Measurements from ENCODE around the gene MTG2.

MTG2 gene

DNA sequence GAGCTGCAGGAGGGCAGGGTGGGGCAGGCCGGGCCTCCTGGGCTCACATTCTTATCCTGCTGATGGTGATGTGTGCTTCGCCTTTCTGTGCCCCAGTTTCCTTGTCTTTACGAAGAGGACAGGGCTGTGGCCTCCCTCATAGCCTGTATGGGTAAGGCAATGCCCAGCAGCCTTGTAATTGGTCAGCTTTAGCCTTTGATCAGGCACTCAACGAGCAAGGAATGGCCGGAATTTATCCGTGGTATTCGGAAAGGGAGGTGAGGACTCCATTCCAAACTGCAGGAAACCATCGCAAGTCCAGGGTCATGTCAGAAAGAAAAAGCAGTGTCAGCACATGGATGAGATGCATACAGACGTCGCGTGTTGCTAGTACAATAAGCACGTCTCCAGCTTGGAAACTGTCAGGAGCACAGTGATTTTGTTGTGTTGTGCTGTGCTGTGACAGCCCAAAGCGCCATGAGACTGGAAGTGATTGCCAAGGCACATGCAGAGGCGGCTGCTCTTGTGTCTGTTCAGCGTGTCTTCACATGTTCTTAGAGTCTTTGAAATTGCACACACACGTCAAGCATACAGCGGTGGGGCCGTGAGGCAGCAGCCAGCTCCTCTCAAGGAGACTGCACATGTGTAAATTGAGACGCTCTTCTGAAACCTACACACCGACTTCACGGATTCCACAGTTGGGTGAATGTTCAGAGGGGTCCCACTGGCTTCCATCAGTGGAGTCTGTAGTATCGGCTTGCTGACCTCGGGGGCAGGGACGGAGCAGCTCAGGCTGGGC, 33.1 kb upstream of the MTG2 start:
- WGBS (ENCODE audit: extremely low coverage, insufficient coverage, insufficient read length): no CpG with 5 or more reads among the region's 24 CpGs
- Histone ChIP-seq H2BK120ac (ENCODE audit: insufficient read depth, low read length, poor library complexity) (no peak overlapping the region), H3K18ac (ENCODE audit: low read length) (no peak overlapping the region), H2AK5ac (ENCODE audit: low read length) (no peak overlapping the region), H3K27me3 (ENCODE audit: insufficient read depth, low read length) (no peaks in the 10 kb centered on the region), H2BK12ac (ENCODE audit: low read length) (no peak overlapping the region), H3K23ac (ENCODE audit: low read length) (no peak overlapping the region), H3K9ac (ENCODE audit: low read length) (no peak overlapping the region), H4K12ac (ENCODE audit: low read depth, low read length) (no peak overlapping the region), H3K4me1 (ENCODE audit: control insufficient read depth in 1 of 2, insufficient read depth in 2 of 2, low read length in 2 of 2) (peaks cover 9 to 19% of the 10 kb centered on the region in 2 experiments), H3K4me3 (ENCODE audit: low read depth, low read length) (no peak overlapping the region), H3K36me3 (ENCODE audit: control insufficient read depth in 1 of 2, insufficient read depth in 2 of 2, low read length in 2 of 2) (peaks cover 27 to 29% of the 10 kb centered on the region in 2 experiments), H3K79me2 (ENCODE audit: control insufficient read depth, insufficient read depth, low read length, poor library complexity) (peaks cover 24% of the 10 kb centered on the region), H3K14ac (ENCODE audit: low read length) (no peak overlapping the region), H3K27ac (ENCODE audit: low read depth, low read length) (no peak overlapping the region), H3K9me3 (ENCODE audit: insufficient read depth, low read depth, low read length) (peaks cover 8% of the 10 kb centered on the region), H4K8ac (ENCODE audit: low read depth, low read length) (no peak overlapping the region), H3K4ac (ENCODE audit: low read depth, low read length) (peak overlapping the region; percentile 31), H3K79me1 (ENCODE audit: low read length) (no peaks in the 10 kb centered on the region), H4K91ac (ENCODE audit: low read depth, low read length) (no peak overlapping the region), H2BK5ac (ENCODE audit: low read depth, low read length, poor library complexity) (no peak overlapping the region), H3K4me2 (ENCODE audit: low read length) (peak overlapping the region; percentile 5), H2AFZ (ENCODE audit: insufficient read depth, low read length, poor library complexity) (no peak overlapping the region)
- peak; percentile 32 to 82 for DNase-seq

GRCh38 chr20:62150310-62150575, 32.6 kb upstream of the MTG2 start:
- no peaks in the 10 kb centered on the region for H3K27me3 ChIP-seq (ENCODE audit: insufficient read depth, low read length)
- no peak overlapping the region for H4K8ac ChIP-seq (ENCODE audit: low read depth, low read length)
- H2AK5ac ChIP-seq (ENCODE audit: low read length): no peak overlapping the region
- no peak overlapping the region for H3K4me3 ChIP-seq (ENCODE audit: low read depth, low read length)
- H3K9me3 ChIP-seq (ENCODE audit: insufficient read depth, low read depth, low read length): peaks cover 8% of the 10 kb centered on the region
- no peak overlapping the region for H3K9ac ChIP-seq (ENCODE audit: low read length)
- H3K79me2 ChIP-seq (ENCODE audit: control insufficient read depth, insufficient read depth, low read length, poor library complexity): peaks cover 21% of the 10 kb centered on the region
- H3K4ac ChIP-seq (ENCODE audit: low read depth, low read length): peak overlapping the region; percentile 31
- H3K36me3 ChIP-seq (ENCODE audit: control insufficient read depth in 1 of 2, insufficient read depth in 2 of 2, low read length in 2 of 2): peaks cover 27 to 28% of the 10 kb centered on the region in 2 experiments
- no peak overlapping the region for H2AFZ ChIP-seq (ENCODE audit: insufficient read depth, low read length, poor library complexity)
- no peak for DNase-seq
- WGBS (ENCODE audit: extremely low coverage, insufficient coverage, insufficient read length): no CpG with 5 or more reads among the region's 11 CpGs
- no peak overlapping the region for H2BK12ac ChIP-seq (ENCODE audit: low read length)
- no peak overlapping the region for H4K91ac ChIP-seq (ENCODE audit: low read depth, low read length)
- no peak overlapping the region for H3K4me2 ChIP-seq (ENCODE audit: low read length)
- no peaks in the 10 kb centered on the region for H3K79me1 ChIP-seq (ENCODE audit: low read length)
- no peak overlapping the region for H3K18ac ChIP-seq (ENCODE audit: low read length)
- H4K12ac ChIP-seq (ENCODE audit: low read depth, low read length): no peak overlapping the region
- peaks cover 10 to 21% of the 10 kb centered on the region in 2 experiments for H3K4me1 ChIP-seq (ENCODE audit: control insufficient read depth in 1 of 2, insufficient read depth in 2 of 2, low read length in 2 of 2)
- no peak overlapping the region for H2BK5ac ChIP-seq (ENCODE audit: low read depth, low read length, poor library complexity)
- H3K14ac ChIP-seq (ENCODE audit: low read length): no peak overlapping the region
- H3K27ac ChIP-seq (ENCODE audit: low read depth, low read length): no peak overlapping the region
- no peak overlapping the region for H2BK120ac ChIP-seq (ENCODE audit: insufficient read depth, low read length, poor library complexity)
- H3K23ac ChIP-seq (ENCODE audit: low read length): no peak overlapping the region

DNA sequence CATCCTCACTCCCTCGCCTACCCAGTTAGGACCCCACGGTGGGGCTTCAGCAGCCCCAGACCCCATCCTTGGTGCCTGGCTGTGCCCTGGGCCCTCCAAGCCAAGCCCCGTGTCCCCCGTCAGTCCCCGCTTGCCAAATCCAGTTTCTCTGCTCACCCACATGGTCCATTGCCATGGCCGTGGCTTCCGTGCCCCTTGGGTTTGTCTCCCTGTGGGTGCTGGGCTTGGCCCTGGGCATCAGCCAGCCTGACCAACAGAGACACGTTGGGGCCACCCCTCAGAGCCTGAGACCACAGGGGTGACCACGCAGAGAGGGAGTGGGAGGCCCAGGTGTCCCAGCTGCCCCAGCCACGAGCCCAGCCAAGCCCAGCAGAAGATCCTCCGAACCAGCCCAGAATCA, 31.6 kb upstream of the MTG2 start:
- H4K91ac ChIP-seq (ENCODE audit: low read depth, low read length): no peak overlapping the region
- H2BK120ac ChIP-seq (ENCODE audit: insufficient read depth, low read length, poor library complexity): no peak overlapping the region
- no peak overlapping the region for H3K4me2 ChIP-seq (ENCODE audit: low read length)
- peak overlapping the region; percentile 0 for H3K4ac ChIP-seq (ENCODE audit: low read depth, low read length)
- H3K14ac ChIP-seq (ENCODE audit: low read length): no peak overlapping the region
- H3K79me1 ChIP-seq (ENCODE audit: low read length): no peaks in the 10 kb centered on the region
- no peak overlapping the region for H3K4me3 ChIP-seq (ENCODE audit: low read depth, low read length)
- no peak overlapping the region for H2BK5ac ChIP-seq (ENCODE audit: low read depth, low read length, poor library complexity)
- no peak overlapping the region for H4K12ac ChIP-seq (ENCODE audit: low read depth, low read length)
- no peak overlapping the region for H3K18ac ChIP-seq (ENCODE audit: low read length)
- H3K27me3 ChIP-seq (ENCODE audit: insufficient read depth, low read length): no peaks in the 10 kb centered on the region
- peaks cover 15% of the 10 kb centered on the region for H3K79me2 ChIP-seq (ENCODE audit: control insufficient read depth, insufficient read depth, low read length, poor library complexity)
- peaks cover 20 to 29% of the 10 kb centered on the region in 2 experiments for H3K36me3 ChIP-seq (ENCODE audit: control insufficient read depth in 1 of 2, insufficient read depth in 2 of 2, low read length in 2 of 2)
- peaks cover 18 to 27% of the 10 kb centered on the region in 2 experiments for H3K4me1 ChIP-seq (ENCODE audit: control insufficient read depth in 1 of 2, insufficient read depth in 2 of 2, low read length in 2 of 2)
- H2AK5ac ChIP-seq (ENCODE audit: low read length): no peak overlapping the region
- no peak overlapping the region for H2AFZ ChIP-seq (ENCODE audit: insufficient read depth, low read length, poor library complexity)
- no CpG with 5 or more reads among the region's 11 CpGs for WGBS (ENCODE audit: extremely low coverage, insufficient coverage, insufficient read length)
- H3K9ac ChIP-seq (ENCODE audit: low read length): no peak overlapping the region
- no peak overlapping the region for H3K27ac ChIP-seq (ENCODE audit: low read depth, low read length)
- peaks cover 8% of the 10 kb centered on the region for H3K9me3 ChIP-seq (ENCODE audit: insufficient read depth, low read depth, low read length)
- no peak overlapping the region for H4K8ac ChIP-seq (ENCODE audit: low read depth, low read length)
- no peak overlapping the region for H2BK12ac ChIP-seq (ENCODE audit: low read length)
- DNase-seq: no peak
- no peak overlapping the region for H3K23ac ChIP-seq (ENCODE audit: low read length)

- Histone ChIP-seq H4K12ac (ENCODE audit: low read depth, low read length) (no peak overlapping the region), H3K9me3 (ENCODE audit: insufficient read depth, low read depth, low read length) (peaks cover 8% of the 10 kb centered on the region), H2BK5ac (ENCODE audit: low read depth, low read length, poor library complexity) (no peak overlapping the region), H3K79me2 (ENCODE audit: control insufficient read depth, insufficient read depth, low read length, poor library complexity) (peaks cover 11% of the 10 kb centered on the region), H2BK12ac (ENCODE audit: low read length) (no peak overlapping the region), H3K4me2 (ENCODE audit: low read length) (no peak overlapping the region), H3K4me3 (ENCODE audit: low read depth, low read length) (no peak overlapping the region), H3K4me1 (ENCODE audit: control insufficient read depth in 1 of 2, insufficient read depth in 2 of 2, low read length in 2 of 2) (peaks cover 23 to 31% of the 10 kb centered on the region in 2 experiments), H3K18ac (ENCODE audit: low read length) (no peak overlapping the region), H3K4ac (ENCODE audit: low read depth, low read length) (peak overlapping the region; percentile 0), H4K8ac (ENCODE audit: low read depth, low read length) (no peak overlapping the region), H4K91ac (ENCODE audit: low read depth, low read length) (no peak overlapping the region), H3K27me3 (ENCODE audit: insufficient read depth, low read length) (no peaks in the 10 kb centered on the region), H3K23ac (ENCODE audit: low read length) (no peak overlapping the region), H2AK5ac (ENCODE audit: low read length) (no peak overlapping the region), H2AFZ (ENCODE audit: insufficient read depth, low read length, poor library complexity) (no peak overlapping the region), H3K79me1 (ENCODE audit: low read length) (no peaks in the 10 kb centered on the region), H2BK120ac (ENCODE audit: insufficient read depth, low read length, poor library complexity) (no peak overlapping the region), H3K27ac (ENCODE audit: low read depth, low read length) (no peak overlapping the region), H3K36me3 (ENCODE audit: control insufficient read depth in 1 of 2, insufficient read depth in 2 of 2, low read length in 2 of 2) (peaks cover 18 to 28% of the 10 kb centered on the region in 2 experiments), H3K14ac (ENCODE audit: low read length) (no peak overlapping the region), H3K9ac (ENCODE audit: low read length) (no peak overlapping the region)
- no peak for DNase-seq
- WGBS (ENCODE audit: extremely low coverage, insufficient coverage, insufficient read length): no CpG with 5 or more reads among the region's 23 CpGs
These were observed 30.9 kb upstream of the MTG2 start for GRCh38 chr20:62151835-62152364.

Measured in trophoblast cell (in vitro differentiated cells and primary cell).